HG02870 (cell line): ENCODE results near the gene METTL1.
"Not testable (repeated sequence)": the region's sequence is repeated elsewhere in the genome, so short reads cannot be mapped to it uniquely, and the experiment has no call there.

Experiments
- ATAC-seq: cut with Tn5 transposase; IDR thresholded peaks from one replicate; pipeline ENCODE4 v1.9.1; 2021; ENCODE audit warnings: mild to moderate bottlenecking, moderate library complexity; ENCODE audit not compliant: unreplicated experiment

Gene METTL1

DNA sequence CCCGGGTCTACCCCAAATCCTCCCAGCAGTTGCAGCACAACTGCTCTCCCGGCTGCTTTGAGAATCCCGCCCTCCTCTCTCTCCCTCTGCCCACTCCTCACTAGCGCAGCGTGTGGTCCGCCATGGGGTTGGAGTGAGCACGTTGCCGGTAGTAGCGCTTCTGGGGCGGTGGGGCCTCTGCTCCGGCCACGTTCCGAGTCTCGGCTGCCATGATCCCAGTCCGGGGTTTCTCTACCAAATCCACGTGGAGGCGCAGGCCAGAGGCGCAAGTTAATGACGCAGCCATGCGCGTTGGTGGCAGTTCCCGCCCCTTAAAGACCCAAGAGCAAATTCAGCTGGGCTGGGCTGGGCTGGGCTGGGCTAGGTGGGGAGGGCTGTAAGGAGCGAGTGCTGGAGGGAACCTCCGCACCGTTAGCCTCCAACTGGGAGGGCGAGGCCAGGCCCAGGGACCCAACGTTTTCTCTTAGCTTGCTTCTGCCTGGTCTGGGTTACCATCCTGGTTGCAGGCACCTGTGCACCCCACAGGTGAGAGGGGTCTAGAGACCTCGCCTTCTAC, at the start of gene METTL1:
TSS of gene METTL1 (minus strand) at position 233 of the 556 bp plus-strand sequence. CDS start at position 211, 22 bp downstream.
- peak; percentile 74 for ATAC-seq

DNA sequence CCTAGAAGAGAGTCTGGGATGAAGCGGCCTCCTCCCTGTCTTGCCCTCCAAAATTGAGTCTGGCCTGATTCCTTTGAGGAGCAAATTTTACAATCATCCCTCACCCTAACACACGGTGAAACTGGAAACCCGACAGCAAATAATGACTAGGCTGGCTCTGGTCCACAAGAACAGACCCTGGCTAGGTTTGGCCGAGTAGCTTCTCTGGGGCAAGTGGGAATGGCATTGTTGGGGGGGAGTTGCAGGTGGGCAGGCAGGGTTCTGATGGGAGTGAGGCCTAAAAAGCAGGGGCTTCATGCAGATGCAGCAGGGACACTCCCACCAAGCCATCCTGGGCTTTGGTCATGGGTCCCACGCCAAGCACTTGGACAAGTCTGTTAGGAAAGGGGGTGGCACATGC, 49.1 kb upstream of the METTL1 start:
- not testable (repeated sequence) for ATAC-seq

DNA sequence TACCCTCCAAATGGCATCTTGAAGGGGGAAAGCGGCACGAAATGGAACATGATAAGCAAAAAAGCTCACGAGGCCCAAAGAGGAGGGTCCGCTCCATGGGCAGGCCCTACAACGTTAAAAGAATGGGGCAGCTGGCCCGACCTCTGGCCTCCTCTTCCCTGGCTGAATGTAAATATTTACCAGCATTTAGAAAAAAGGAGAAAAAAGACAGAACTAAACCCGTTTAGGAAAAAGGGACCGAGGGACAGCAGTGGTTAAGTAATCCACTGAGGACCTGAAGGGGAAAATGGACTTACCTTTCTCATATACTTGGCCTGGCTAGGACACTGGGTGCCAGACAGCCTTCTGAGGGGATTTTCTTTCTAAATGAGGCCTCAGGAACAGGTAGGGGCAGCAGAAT, 48.2 kb upstream of the METTL1 start:
- ATAC-seq, result not testable (repeated sequence)

DNA sequence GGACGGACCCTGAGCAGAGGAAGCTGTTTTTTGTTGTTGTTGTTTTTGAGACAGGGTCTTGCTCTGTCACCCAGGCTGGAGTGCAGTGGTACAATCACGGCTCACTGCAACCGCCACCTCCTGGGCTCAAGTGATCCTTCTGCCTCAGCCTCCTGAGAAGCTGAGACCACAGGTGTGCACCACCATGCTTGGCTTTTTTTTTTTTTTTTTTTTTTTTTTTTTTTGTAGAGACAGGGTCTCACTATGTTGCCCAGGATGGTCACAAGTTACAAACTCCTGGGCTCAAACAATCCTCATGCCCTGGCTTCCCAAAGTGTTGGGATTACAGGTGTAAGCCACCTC, 46.1 kb upstream of the METTL1 start:
- ATAC-seq, result not testable (repeated sequence)

DNA sequence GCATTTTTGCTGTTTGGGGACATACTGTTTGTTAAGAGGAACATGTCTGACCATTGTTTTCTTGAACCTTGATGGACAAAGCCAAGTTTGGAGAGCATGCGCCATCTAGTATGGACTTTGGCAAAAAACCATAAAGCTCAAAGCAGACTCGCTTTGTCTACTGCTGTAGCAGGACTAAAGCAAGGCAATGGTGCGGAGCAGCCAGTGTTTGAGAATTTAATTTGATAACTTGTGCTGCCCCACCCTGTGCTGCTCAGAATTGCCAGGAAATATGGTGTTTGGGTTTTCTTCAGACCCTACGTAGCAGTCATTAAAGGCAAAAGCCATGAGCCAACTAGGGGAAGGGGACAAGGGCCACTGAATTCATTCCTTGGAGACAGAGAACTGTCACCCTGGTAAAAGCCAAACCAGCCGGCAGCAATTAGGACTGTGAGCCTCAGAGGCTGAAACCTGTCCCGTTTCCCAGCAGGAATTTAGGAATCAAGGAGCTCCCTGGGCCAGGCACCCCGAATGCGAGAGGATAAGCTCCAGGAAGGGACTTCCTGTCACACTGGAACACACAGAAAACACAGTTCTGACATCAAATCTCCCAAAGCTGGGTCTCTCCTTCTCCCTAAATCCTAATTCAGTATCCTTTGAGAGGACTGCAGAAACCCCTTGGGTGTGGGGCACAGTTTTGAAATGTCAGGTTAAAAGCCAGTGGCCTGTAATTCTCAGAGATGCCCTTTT, 45.5 kb upstream of the METTL1 start:
- ATAC-seq, result no peak

DNA sequence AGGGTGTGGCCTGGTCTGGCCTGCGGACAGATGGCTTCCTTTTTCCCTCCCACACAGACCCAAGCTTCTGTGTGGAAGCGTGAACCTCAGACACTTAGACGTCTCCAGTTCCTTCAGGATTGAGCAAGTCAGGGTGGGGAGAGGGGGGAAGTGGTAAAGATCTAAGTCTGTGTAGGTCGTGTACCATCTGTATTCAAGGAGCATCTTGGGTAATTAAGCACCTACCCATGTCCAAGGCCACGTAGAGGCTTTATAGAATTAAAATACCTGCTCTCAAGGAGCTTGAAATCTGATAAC, 44.9 kb upstream of the METTL1 start:
- no peak for ATAC-seq

DNA sequence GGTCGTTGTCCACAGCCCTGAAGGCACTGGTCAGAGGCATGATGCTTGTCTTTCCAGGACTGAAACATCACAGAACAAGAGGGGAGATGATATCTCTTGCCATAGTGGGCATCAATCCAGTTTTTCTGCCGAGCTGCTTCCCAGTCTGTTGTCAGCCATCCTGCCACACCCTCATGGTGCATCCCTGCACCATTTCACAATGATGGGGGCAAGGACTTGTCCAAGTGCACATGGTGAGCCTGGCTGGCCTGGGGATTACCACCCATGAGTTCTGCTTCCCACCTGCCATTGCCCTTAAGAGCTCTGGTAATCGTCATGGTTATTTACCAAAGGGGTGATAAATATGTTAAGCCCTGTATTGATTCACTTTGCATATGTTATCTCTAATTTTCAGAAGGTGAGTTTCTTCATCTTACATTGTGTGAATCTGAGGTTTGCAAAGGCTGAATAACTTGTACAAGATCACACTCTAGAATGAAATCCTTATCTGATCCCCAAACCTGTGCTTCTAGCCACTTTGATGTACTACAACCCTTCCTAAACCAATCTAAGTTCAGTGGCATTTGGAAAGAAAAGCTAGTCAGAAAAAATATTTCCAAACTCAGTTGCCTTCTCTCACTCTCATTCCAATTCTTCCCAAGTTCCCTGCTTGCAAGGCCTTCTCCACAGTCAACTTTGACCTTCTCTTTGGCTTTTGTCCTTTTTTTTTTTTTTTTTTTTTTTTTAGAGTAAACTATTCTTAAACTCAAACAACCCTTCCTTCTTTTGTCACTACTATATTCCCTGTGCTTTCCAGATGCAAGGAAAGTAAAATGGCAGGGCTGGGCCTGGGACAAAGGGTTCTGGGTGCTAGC, 44.3 kb upstream of the METTL1 start:
- ATAC-seq, result no peak

DNA sequence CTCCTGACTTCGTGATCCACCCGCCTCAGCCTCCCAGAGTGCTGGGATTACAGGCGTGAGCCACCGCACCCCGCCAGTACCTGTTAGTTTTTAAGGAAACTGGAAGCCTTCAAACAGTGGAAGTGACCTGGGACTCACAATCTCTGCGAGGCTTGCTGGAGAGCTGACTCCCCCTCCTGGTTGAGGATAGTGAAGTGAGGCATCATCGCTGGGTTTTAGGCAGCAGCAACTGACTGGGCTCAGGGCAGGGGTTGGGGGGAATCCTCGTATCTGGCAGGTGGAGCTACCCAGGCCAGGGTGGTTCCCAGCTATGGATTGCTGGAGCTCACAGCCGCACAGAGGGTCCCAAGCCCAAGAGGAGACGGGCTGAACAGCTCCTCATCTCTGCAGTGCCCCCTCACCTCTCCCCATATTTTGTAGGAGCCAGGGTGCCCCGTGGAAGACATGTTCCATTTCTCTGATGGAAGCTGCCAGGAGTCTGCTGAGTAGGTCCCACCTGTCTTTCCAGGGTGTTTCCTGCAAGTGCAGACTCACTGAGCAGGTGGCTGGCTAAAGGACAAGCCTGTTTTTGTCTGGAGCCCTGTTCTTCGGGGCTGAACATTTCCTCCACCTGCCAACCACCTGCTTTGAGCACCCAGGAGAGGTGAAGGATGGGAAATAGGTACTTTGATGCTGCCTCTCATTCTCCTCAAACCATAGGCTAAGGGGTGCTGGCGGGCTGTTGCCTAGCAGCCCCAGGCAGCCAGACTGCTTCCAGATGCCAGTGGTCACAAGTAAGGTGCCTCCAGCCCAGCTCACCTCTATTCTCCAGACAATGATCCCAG, 43.5 kb upstream of the METTL1 start:
- ATAC-seq, result no peak

DNA sequence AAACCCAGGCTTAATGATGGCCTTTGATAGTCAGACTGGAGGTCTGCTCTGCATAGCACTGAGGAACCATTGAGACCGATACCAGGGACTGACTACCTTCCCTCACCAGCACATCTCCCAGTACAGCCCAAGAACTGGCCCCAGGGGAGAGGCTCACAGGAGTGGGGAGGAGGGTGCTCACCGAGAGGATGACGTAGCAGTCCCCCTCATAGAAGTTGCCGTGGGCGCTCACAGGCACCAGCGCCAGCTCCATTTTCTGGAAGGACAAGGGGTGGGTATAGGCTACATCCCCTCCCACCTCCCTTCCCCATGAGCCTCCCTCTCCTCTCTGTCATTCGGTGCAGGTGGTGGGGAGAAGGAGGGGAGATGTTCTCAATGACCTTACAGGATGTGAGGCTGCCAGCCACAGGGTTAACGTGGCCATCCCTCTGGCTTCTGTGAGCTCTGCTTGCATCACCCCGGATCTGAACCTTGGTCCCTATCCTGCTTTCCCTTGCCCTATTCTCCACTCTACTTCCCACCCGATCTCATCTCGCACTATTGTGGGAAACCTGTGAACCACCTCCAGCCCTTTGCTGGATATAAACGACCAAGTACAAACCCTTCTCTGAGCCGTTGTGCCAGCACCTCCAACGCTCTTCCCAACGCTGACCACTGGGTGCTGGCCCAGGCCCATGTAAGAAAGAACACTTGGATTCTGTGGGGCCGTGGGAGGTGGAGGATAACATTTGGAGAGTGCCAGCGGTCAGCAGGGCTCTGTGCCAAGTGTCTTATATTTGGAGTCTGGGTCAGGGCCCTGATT, 42.3 kb upstream of the METTL1 start:
- no peak for ATAC-seq

DNA sequence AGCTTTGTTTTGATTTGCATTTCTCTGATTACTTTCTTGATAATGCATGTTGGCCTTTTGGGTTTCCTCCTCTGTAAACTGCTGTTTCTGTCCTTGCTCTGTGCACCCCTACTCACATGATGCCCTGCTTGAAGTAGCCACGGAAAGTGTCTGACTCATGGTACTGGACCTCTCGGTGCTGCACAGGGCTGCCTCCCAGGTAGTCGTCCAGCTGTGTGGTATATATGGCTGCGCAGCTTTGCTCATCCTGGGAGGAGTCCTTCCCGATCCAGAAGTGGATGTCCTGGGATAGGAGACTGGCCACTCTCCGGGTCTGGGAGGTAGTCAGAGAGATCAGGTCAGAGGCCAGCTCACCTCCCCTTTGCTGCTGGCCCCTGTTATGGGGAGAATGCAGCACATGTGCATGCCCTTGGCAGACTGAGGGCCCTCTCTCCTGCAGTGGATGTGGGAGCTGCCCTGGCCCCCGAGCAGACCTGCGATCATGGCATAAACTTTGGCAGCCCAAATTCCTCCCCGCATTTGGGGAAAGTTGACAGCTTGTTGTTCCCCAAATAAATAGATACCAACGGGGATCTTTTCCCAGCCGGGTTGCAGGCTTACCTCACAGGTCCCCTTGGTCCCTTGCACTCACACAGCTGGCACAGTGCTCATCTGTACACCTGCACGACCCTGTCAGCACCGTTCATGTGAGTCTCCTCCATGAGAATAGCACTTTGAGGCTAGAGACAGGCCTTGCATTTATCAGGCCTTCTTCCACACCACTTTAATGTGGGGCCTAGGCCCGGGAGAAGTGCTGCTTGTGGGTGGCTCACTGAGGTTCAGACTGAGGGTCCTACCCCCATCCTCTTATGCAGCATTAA, 41.4 kb upstream of the METTL1 start:
- no peak for ATAC-seq

DNA sequence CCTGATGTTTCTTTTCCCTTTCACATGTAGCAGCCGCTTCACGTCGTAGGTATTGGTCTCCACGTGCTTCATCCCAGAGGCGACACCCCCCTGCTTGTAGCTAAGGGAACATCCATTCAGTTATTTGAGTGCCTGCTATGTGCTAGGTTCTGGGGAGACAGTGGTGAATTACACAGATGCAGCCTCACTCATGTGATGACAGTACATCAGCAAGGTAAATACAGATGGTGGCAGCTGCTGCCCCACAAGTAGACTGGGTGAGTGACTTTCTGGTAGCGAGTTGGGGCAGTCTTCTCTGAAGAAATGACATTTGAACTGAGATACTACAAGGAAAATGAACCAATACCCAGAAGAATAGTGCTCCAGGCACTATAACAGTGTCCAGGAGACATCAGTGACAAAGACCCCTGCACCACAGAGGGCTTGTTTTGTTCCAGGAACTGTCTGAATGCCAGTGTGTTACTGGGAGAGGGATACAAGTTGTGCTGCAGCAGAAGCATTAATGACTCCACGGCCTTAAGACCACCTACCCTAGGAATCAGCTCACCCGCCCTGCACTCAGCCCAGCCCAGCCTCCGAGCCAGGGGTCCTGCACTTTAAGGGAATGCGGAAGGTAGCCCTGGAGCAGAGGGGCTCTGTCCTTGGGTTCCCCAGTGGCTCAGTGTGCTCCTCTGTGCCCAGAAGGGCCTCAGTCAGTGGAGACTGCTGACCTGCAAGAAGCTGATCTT, 39.3 kb upstream of the METTL1 start:
- ATAC-seq, result no peak

DNA sequence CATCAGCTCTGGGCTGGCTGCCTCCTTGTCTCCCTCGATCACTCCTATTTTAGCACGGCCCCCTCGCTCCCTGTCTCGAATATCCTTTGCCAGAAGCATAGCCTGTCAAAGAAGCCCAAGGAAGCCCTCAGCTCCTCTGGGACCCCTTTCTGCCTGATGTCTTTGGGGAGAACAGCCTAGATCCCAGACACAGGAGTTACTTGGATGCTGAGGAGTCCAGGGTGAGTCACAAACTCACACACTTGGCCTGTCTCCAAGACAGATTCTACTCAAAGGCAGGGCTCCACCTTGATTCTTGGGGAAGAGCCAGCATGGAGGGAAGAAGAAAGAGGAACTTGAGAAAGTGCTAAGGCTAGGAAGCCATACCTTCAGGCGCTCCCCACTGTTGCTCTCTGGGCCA, 38.5 kb upstream of the METTL1 start:
- ATAC-seq, result no peak

DNA sequence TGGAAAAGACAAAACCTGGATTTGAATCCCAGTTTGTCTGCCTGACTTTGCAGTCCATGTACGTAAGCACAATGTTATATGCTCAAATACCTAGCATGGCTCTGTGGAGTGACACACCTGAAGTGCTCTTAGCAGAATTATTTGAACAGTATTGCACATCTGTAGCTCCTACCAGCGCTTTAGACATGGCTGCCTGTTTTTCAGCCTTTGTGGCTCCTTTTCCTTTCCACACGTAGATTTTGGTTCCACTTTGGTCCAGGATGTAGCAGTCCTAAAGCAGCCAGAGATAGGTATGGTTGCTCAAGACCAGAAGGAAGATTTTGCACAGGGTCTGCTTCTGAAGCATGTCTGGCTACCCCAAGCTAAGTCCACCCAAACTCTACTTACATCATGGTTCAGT, 37.5 kb upstream of the METTL1 start:
- no peak for ATAC-seq

DNA sequence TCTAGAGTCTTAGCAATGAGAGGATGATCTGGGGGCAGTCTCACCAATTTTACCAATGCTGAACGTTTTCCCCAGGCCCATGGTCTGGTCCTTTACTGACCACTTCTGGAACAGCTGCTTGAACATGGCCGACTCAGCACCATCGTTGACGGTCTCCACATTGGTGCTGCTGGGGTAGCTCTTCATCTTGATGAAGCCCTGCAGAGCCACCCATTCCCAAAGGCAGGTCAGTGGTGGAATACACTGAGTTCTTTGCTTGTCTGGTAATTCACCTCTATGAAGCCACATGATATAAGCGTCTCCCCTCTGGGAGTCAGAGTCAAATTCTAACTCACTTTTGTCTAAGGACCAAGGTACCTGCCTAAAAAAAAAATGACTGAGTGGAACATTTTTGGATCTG, 36.4 kb upstream of the METTL1 start:
- ATAC-seq, result no peak

DNA sequence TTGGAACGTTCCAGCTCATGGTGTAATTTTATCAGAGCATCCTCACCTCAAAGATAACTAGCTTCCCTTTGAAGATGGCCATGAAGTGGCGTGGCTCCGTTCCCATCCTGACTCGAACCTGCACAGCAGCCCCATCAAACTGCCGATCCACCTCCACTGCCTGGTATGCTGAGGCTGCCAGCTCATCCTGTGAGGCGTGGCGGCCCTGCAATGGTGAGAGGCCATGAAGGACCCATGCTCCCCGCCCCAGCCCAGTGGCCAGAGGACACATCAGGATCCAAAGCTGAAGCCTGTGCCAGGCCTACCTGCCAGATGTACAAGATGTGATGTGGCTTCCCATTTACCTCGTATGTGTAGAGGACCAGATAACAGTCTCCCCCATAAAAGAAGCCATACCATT, 35.4 kb upstream of the METTL1 start:
- ATAC-seq, result no peak

DNA sequence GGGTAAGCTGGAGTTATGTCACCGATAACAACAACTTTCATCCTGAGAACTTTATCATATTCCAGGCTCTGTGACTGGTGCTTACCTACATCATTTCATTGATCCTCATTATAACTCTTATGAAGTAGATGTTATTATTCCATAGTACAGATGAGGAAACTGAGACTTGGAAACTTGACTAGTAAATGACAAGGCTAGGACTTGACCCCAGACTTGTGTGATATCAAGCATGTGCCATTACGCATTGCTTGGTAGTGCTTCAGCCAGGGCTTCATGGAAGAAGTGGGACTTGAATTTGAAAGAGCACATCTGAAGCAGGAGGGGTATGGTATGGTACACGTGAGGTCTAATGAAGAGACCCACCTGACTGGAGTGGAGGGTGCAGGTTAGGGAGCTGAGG, 34.8 kb upstream of the METTL1 start:
- no peak for ATAC-seq

DNA sequence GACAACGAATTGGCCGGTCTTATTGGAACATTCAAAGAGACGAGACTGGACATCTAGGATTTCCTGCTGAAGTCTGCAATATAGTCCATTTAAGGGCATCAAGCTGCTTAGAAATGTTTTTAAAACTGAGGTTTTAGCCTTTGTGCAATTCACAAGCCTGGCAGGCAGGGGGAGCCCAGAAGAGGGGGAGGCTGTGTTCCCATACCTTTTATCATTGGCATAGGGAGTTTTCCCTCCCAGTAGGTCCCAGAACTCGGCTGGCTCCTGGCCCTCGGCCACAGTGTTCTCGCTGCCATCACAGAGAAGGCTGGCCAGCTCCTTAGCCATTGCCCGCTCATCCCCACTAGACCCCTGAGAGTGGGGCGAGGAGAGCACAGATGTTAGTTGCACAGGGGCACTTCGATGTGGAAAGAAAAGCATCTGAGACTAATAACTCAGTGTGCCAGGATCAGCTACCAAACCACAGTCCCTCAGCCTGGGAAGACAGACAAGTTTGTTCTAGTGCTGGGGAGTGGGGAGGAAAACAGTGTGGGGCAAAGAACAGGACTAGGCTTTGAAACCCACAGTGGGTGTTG, 31.5 kb upstream of the METTL1 start:
- ATAC-seq, result no peak

DNA sequence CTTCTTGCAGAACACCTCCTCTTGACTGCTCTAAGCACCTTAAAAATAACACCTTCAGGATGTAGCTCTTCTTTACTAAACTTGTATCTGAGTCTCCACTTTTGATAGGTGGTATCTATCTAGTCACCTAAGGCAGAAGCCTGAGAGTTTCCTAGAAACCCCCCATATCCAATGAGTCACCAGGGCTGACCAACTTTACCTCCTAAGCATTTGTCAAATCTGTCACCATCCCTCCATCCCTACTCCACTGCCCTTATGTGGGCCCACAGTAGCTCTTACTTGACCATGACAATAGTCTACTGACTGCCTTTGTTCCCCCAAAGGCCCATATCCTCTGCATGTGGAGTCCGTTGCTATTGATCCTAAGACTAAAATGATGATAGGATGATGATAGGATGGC, 30.7 kb upstream of the METTL1 start:
- no peak for ATAC-seq

DNA sequence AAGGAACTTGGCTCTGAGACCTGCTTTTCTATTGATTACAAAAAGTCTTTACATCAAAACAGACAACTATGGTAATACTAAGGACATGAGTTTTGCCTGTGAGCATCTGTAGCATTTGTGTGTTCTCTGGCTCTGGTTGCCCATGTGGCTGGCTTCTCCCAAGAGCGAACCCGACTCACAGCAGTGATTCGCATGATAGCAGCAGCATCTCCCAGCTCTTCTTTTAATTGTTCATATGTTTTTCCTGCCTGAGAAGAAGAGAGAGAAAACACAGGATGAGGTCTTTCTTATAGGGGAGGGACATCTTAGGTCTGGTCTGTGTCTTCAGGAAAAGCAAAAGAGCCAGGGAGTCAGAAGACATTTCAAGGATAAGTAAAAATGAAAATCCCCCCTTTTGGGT, 29.1 kb upstream of the METTL1 start:
- ATAC-seq, result no peak
